K562 (cell line): ENCODE measurements around the gene BRME1. TPM values are rescaled to one million over a fixed set of nuclear protein-coding genes. Genes with fewer than 3 reads are reported as not detected.

Source experiments
- ASH1L ChIP-seq: fragments of 450-650 bp; IDR thresholded peaks from 2 replicates; pipeline ENCODE4 v1.6.1; 2018; ENCODE audit warnings: borderline replicate concordance, mild to moderate bottlenecking, low read depth; ENCODE audit not compliant: partially characterized antibody
- ATF1 ChIP-seq, 2 experiments: fragments of 450-650 bp in 1 of 2; IDR thresholded peaks; 2 replicates each; pipeline ENCODE4 v1.6.1; 2016; ENCODE audit warnings: missing compliant biosample characterization in 1 of 2, missing genetic modification characterization in 1 of 2
- ATF7 ChIP-seq: fragments of 450-650 bp; IDR thresholded peaks from 2 replicates; pipeline ENCODE4 v1.7.1; 2014; ENCODE audit warnings: mild to moderate bottlenecking, moderate library complexity
- BACH1 ChIP-seq: fragments of 200-800 bp; sonication (Bioruptor generic); IDR thresholded peaks from 2 replicates; pipeline ENCODE4 v1.6.1; 2016; ENCODE audit warnings: missing genetic modification characterization, missing compliant biosample characterization
- HMGN3 ChIP-seq: IDR thresholded peaks from 2 replicates; pipeline ENCODE4 v1.6.1; 2011; ENCODE audit warnings: borderline replicate concordance, low read depth, mild to moderate bottlenecking, mixed read lengths, low read length; ENCODE audit not compliant: insufficient read length; ENCODE audit errors: extremely low read depth
- HNRNPL ChIP-seq: fragments of 200-400 bp; formaldehyde crosslinking; IDR thresholded peaks from 2 replicates; pipeline ENCODE4 v1.6.1; 2017; ENCODE audit warnings: low read depth, mild to moderate bottlenecking, low read length
- NONO ChIP-seq, 2 experiments: fragments of 200-400 bp in 1 of 2; fragments of 450-650 bp in 1 of 2; formaldehyde crosslinking in 1 of 2; IDR thresholded peaks; 2 replicates each; pipeline ENCODE4 v1.6.1; 2017; ENCODE audit warnings: low read depth in 2 of 2, mild to moderate bottlenecking in 2 of 2, moderate library complexity in 2 of 2, low read length in 1 of 2
- PCBP2 ChIP-seq: fragments of 200-400 bp; formaldehyde crosslinking; IDR thresholded peaks from 2 replicates; pipeline ENCODE4 v1.6.1; 2018; ENCODE audit warnings: low read length, low read depth, mild to moderate bottlenecking, moderate library complexity; ENCODE audit not compliant: poor library complexity, severe bottlenecking
- RBFOX2 ChIP-seq: fragments of 200-400 bp; formaldehyde crosslinking; IDR thresholded peaks from 2 replicates; pipeline ENCODE4 v1.6.1; 2017; ENCODE audit warnings: low read depth, mild to moderate bottlenecking, low read length, moderate library complexity
- SIRT6 ChIP-seq: IDR thresholded peaks from one replicate; pipeline ENCODE4 v1.6.1; 2012; ENCODE audit warnings: low read depth, mild to moderate bottlenecking, control low read depth, inconsistent platforms, low read length, moderate library complexity
- SOX6 ChIP-seq: fragments of 450-650 bp; IDR thresholded peaks from 2 replicates; pipeline ENCODE4 v1.6.1; 2014; ENCODE audit warnings: mild to moderate bottlenecking
- ZEB2 ChIP-seq: fragments of 450-650 bp; IDR thresholded peaks from 2 replicates; pipeline ENCODE4 v1.6.1; 2016
- ZNF232 ChIP-seq: sonication (generic); formaldehyde crosslinking; IDR thresholded peaks from 2 replicates; pipeline ENCODE4 v1.8.0; 2022; ENCODE audit warnings: mild to moderate bottlenecking, missing genetic modification reagents
- ZNF239 ChIP-seq: fragments of 250-450 bp; sonication (Bioruptor Pico); IDR thresholded peaks from 2 replicates; pipeline ENCODE4 v1.4.0; 2020; ENCODE audit warnings: mild to moderate bottlenecking
- polyA plus RNA-seq, 8 experiments: library from polyadenylated mRNA; depleted of rRNA in 4 of 8; stranded (reverse) in 5 of 8; unstranded in 3 of 8; fragments of >200 nt; fragmentation: Nextera tagmentation in 2 of 8; fragmentation: Illumina TruSeq in 1 of 8; extraction: Ambion mirVana in 2 of 8; extraction: Trizol in 1 of 8; gene quantifications; 2 replicates each; pipeline versions ENCODE4 v1.2.1 to v1.2.3, GENCODE V29; 2011 to 2014; ENCODE audit warnings: inconsistent platforms in 1 of 8, missing spikeins in 1 of 8
- total RNA-seq, 7 experiments: library from RNA; depleted of rRNA in 6 of 7; stranded (reverse); fragments of >200 nt in 6 of 7; fragmentation: Illumina TruSeq in 2 of 7; extraction: Trizol in 2 of 7; gene quantifications; 2 replicates each; pipeline versions ENCODE4 v1.2.1 to v1.2.3, GENCODE V29; 2011 to 2021; ENCODE audit warnings: low replicate concordance in 1 of 7
- TF ChIP-seq, protein P1 (sequence below), 2 experiments: fragments of 450-650 bp; IDR thresholded peaks; 2 replicates each; pipeline ENCODE4 v1.6.1; 2016
- TF ChIP-seq, protein P2 (sequence below): fragments of 250-450 bp; sonication (Bioruptor Pico); IDR thresholded peaks from 2 replicates; pipeline ENCODE4 v1.5.0; 2020; ENCODE audit warnings: mild to moderate bottlenecking
- TF ChIP-seq, protein P3 (sequence below), 2 experiments: IDR thresholded peaks in 1 of 2; conservative IDR thresholded peaks in 1 of 2; 2 replicates each; pipeline ENCODE4 v1.6.1; 2016; ENCODE audit warnings: low read depth in 2 of 2, mild to moderate bottlenecking in 1 of 2, missing compliant biosample characterization in 1 of 2, missing genetic modification characterization in 1 of 2, moderate library complexity in 1 of 2

BRME1 gene
- total and polyA plus RNA-seq, 9 of the 15 experiments (the other 6 are each of a cell fraction or from before 2014, with no cell fraction given): 0.75 to 6.1 (median 3.6) TPM

DNA sequence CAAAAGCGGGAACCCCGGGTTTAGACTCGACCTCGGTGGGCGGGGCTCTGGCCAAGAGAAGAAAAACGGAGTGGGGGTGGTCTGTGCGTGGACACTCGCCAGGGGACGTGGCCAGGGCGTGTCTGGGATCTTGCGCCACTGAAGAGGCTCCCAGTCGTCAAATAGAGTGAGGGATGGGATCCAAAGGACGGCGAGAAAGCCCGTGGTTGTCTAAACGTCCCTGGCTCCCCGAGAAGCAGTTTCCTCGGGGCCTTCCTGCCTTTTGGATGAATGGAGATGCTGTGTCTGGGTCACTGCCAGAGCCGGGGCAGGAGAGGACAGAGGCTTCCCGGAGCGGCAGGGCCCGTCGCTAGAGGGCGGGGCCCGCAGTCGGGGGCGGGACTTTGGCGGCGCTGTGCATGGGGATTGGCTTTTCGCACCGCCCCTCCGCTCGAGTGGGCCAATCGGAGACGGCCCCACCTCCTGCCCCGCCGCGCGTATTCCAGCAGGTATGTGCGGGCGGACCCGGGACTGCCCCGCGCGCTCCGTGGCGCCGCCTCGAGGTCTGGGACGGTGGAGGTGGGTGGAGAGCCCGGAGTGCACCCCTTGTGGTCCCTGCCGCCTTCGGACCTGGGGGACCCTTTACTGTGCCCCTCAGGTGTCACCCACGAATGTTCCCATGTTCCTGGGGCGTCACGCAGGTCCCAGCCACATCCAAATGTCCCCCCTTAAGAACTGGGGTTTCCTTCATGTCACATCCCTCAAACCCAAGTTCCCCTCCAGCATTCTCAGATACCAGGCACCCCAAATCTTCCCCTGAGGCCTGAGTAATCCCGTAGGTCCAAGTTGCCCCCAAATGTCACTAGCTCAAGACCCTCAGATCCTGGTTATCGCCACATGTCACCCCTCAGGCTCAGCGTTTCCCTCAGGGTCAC is 72.3 kb downstream of the BRME1 start (continued):
- TF ChIP-seq, protein P1, sequence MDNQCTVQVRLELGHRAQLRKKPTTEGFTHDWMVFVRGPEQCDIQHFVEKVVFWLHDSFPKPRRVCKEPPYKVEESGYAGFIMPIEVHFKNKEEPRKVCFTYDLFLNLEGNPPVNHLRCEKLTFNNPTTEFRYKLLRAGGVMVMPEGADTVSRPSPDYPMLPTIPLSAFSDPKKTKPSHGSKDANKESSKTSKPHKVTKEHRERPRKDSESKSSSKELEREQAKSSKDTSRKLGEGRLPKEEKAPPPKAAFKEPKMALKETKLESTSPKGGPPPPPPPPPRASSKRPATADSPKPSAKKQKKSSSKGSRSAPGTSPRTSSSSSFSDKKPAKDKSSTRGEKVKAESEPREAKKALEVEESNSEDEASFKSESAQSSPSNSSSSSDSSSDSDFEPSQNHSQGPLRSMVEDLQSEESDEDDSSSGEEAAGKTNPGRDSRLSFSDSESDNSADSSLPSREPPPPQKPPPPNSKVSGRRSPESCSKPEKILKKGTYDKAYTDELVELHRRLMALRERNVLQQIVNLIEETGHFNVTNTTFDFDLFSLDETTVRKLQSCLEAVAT (IDR thresholded peaks at IDR 0.05): 0 out of 4 replicates have a peak, but pooled peaks of 1 of the 2 experiments have one; percentile 10
- TF ChIP-seq, protein P2, sequence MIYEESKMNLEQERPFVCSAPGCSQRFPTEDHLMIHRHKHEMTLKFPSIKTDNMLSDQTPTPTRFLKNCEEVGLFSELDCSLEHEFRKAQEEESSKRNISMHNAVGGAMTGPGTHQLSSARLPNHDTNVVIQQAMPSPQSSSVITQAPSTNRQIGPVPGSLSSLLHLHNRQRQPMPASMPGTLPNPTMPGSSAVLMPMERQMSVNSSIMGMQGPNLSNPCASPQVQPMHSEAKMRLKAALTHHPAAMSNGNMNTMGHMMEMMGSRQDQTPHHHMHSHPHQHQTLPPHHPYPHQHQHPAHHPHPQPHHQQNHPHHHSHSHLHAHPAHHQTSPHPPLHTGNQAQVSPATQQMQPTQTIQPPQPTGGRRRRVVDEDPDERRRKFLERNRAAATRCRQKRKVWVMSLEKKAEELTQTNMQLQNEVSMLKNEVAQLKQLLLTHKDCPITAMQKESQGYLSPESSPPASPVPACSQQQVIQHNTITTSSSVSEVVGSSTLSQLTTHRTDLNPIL (CRISPR knock-in tag): no peak
- TF ChIP-seq ASH1L (peak; percentile 90), HMGN3 (peak; percentile 84), ZNF232 (CRISPR knock-in tag) (0 out of 2 replicates have a peak, but pooled peaks have one; percentile 43), ATF1 (CRISPR knock-in tag; IDR thresholded peaks at IDR 0.05) (no peak), ATF1 (tag; IDR thresholded peaks at IDR 0.05) (peak; percentile 81), SIRT6 (no peak), SOX6 (0 out of 2 replicates have a peak, but pooled peaks have one; percentile 31), NONO (IDR thresholded peaks at IDR 0.05; ENCODE audit: low read depth in 2 of 2, low read length in 1 of 2) (peak in 1 of 2 experiments; percentile 77; a peak in 1 of 4 replicates), HNRNPL (0 out of 2 replicates have a peak, but pooled peaks have one; percentile 26), ATF7 (peak; percentile 61), ZEB2 (0 out of 2 replicates have a peak, but pooled peaks have one; percentile 28), PCBP2 (no peak), RBFOX2 (peak; percentile 72), ZNF239 (CRISPR knock-in tag) (no peak), BACH1 (tag) (no peak)
- TF ChIP-seq, protein P3, sequence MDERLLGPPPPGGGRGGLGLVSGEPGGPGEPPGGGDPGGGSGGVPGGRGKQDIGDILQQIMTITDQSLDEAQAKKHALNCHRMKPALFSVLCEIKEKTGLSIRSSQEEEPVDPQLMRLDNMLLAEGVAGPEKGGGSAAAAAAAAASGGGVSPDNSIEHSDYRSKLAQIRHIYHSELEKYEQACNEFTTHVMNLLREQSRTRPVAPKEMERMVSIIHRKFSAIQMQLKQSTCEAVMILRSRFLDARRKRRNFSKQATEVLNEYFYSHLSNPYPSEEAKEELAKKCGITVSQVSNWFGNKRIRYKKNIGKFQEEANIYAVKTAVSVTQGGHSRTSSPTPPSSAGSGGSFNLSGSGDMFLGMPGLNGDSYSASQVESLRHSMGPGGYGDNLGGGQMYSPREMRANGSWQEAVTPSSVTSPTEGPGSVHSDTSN (CRISPR knock-in tag; IDR thresholded peaks at IDR 0.05; ENCODE audit: low read depth): peak; percentile 93
- TF ChIP-seq, protein P3 (tag; conservative IDR thresholded peaks at IDR 0.05; ENCODE audit: low read depth): peak; percentile 95
